Measurements from ENCODE around the gene TMEM270.
A peak's percentile ranks its signal among the peaks of the same experiment; 100 is the strongest.

DNA sequence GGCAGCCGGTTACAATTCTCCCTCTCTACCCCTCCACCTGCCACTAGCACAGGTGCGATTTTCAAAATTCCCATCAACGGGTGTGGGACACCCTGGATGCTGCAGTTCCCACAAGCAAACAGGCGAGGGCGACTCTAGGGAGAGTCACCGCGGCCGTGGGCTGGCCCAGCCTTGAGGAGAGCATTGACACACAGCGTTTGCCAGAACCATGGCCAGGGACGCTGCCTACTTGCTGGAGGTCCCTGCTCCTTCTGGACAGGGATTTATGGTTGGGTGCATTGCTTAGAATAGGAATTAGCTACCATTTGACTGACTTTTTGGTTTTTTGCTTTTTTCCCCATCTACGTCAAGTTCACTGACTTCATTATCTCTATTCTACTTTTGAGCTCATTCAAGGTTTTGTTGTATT is 49.2 kb upstream of the TMEM270 start:
- TF ChIP-seq, protein P1, sequence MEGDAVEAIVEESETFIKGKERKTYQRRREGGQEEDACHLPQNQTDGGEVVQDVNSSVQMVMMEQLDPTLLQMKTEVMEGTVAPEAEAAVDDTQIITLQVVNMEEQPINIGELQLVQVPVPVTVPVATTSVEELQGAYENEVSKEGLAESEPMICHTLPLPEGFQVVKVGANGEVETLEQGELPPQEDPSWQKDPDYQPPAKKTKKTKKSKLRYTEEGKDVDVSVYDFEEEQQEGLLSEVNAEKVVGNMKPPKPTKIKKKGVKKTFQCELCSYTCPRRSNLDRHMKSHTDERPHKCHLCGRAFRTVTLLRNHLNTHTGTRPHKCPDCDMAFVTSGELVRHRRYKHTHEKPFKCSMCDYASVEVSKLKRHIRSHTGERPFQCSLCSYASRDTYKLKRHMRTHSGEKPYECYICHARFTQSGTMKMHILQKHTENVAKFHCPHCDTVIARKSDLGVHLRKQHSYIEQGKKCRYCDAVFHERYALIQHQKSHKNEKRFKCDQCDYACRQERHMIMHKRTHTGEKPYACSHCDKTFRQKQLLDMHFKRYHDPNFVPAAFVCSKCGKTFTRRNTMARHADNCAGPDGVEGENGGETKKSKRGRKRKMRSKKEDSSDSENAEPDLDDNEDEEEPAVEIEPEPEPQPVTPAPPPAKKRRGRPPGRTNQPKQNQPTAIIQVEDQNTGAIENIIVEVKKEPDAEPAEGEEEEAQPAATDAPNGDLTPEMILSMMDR (IDR thresholded peaks at IDR 0.05; ENCODE audit: low read depth, low read length, poor library complexity, severe bottlenecking) = peak; percentile 94
- no peak for TF ChIP-seq EZH2phosphoT487 (IDR thresholded peaks at IDR 0.05; ENCODE audit: borderline replicate concordance, low read length)

Data from DOHH2 (cell line).